Right atrium auricular region (tissue), 2 donors: Measurements from ENCODE around the gene JAKMIP2. TPM values are rescaled to one million over a fixed set of nuclear protein-coding genes. Genes with fewer than 3 reads are reported as not detected.

ENCODE experiments used
- DNase-seq: peaks from one replicate; pipeline ENCODE4 v3.0.0-alpha.2; 2019; ENCODE audit warnings: low spot score
- H3K27ac ChIP-seq, 2 donors: fragments of 200-600 bp; sonication (generic); 1 replicate in 1 of 2; 2 replicates in 1 of 2; pipeline ENCODE4 v1.5.1; 2016 to 2019
- H3K27me3 ChIP-seq, 2 donors: fragments of 200-600 bp; sonication (generic); one replicate each; pipeline versions ENCODE4 v1.5.1 to v1.6.0; 2017 to 2019
- H3K36me3 ChIP-seq: fragments of 200-600 bp; sonication (generic); one replicate; pipeline ENCODE4 v1.5.1; 2016
- H3K4me1 ChIP-seq, 2 donors: fragments of 200-600 bp; sonication (generic); one replicate each; pipeline versions ENCODE4 v1.5.1 to v1.6.0; 2017 to 2019
- H3K4me3 ChIP-seq, 2 donors: fragments of 200-600 bp; sonication (generic); 1 replicate in 1 of 2; 2 replicates in 1 of 2; pipeline ENCODE4 v1.5.1; 2017 to 2019; ENCODE audit warnings: mild to moderate bottlenecking in 1 of 2, moderate library complexity in 1 of 2
- H3K9me3 ChIP-seq, 2 donors: fragments of 200-600 bp; sonication (generic); one replicate each; pipeline ENCODE4 v1.5.1; 2019
- CTCF ChIP-seq, 2 donors: fragments of 200-600 bp; sonication (generic); IDR thresholded peaks; one replicate each; pipeline ENCODE4 v1.5.1; 2019; ENCODE audit warnings: antibody characterized with exemption in 2 of 2
- total RNA-seq, 2 donors: library from RNA; depleted of rRNA; stranded (reverse); fragments of >200 nt; gene quantifications; one replicate each; pipeline ENCODE4 v1.1.0, GENCODE V29; 2016

JAKMIP2 gene
- total RNA-seq, 2 donors from 2014 or later: 0.16 to 0.33 TPM

DNA sequence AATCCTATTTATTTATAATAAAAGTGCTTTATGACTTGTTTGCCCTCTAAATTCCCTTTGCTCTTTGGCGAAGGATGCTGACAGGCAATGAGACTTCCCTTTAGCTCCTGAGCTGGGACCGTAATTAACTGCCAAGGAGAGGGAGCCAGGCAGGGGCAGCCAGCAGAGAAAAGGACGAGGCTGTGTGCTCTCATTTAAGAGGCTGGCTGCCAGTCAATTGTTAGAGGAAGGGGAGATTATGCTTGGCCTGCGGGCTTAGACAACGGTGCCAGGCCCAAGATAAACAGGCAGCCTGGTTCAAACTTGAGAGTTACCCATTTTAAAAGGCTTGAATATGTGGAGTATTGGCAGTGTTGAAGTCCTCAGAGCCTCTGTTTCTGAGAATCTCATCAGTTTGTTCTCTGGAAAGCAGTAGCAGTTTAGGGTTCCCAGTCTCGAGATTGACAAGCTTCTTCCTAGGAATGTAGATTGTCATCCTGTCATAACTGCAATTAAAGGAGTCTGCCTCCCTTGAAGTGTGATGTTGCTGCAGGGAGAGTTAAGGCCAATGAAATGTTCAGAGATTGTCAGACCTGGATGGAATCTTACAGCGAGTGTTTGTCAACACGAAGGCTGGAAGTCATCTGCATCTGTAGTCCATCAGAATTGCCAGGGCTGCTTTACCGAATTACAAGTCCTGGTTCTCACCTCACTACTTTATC lies 113.2 kb downstream of the JAKMIP2 start:
- DNase-seq: no peak
- Histone ChIP-seq H3K36me3 (no peaks in the 10 kb centered on the region), H3K27ac (no peak overlapping the region), H3K9me3 (no peaks in the 10 kb centered on the region), H3K4me1 (no peaks in the 10 kb centered on the region), H3K4me3 (no peak overlapping the region), H3K27me3 (no peaks in the 10 kb centered on the region)
- no peak for TF ChIP-seq CTCF (IDR thresholded peaks at IDR 0.05)

DNA sequence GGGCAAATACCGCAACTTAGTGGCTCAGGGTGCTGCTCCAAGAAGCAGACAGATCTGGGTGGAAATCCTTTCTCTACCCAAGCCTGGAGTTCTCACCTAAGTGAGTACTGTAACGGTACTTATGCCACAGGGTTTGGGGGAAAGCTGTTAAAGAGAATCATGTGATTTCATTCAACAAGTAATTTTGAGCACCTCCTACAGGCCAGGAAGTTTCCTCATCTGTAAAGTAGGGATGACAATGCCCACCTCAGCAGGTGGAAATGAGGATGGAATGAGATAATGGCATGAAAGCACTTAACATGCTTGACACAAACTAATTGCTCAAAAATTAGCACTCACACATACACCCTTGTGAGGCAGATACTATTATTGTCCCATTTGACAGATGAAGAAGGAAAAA lies 114.1 kb downstream of the JAKMIP2 start:
- no peaks in the 10 kb centered on the region for H3K4me1 ChIP-seq
- H3K36me3 ChIP-seq: no peaks in the 10 kb centered on the region

GRCh38 chr5:147667363-147667762 lies 115.2 kb downstream of the JAKMIP2 start:
- H3K36me3 ChIP-seq: no peaks in the 10 kb centered on the region
- no peak for TF ChIP-seq CTCF (IDR thresholded peaks at IDR 0.05)
- no peaks in the 10 kb centered on the region for H3K9me3 ChIP-seq
- no peak overlapping the region for H3K27ac ChIP-seq
- H3K4me1 ChIP-seq: no peaks in the 10 kb centered on the region
- H3K27me3 ChIP-seq: no peaks in the 10 kb centered on the region
- H3K4me3 ChIP-seq: no peak overlapping the region
- no peak for DNase-seq

More for the DNA sequence above, 114.1 kb downstream of the JAKMIP2 start:
- DNase-seq: no peak
- Histone ChIP-seq H3K9me3 (no peaks in the 10 kb centered on the region), H3K4me3 (no peak overlapping the region), H3K27ac (no peak overlapping the region), H3K27me3 (no peaks in the 10 kb centered on the region)
- TF ChIP-seq CTCF (IDR thresholded peaks at IDR 0.05): no peak

GRCh38 chr5:147666419-147666818 lies 116.1 kb downstream of the JAKMIP2 start:
- Histone ChIP-seq H3K36me3 (no peaks in the 10 kb centered on the region), H3K4me1 (no peaks in the 10 kb centered on the region), H3K27ac (no peak overlapping the region), H3K27me3 (no peaks in the 10 kb centered on the region), H3K4me3 (no peak overlapping the region), H3K9me3 (no peaks in the 10 kb centered on the region)
- no peak for DNase-seq
- no peak for TF ChIP-seq CTCF (IDR thresholded peaks at IDR 0.05)

DNA sequence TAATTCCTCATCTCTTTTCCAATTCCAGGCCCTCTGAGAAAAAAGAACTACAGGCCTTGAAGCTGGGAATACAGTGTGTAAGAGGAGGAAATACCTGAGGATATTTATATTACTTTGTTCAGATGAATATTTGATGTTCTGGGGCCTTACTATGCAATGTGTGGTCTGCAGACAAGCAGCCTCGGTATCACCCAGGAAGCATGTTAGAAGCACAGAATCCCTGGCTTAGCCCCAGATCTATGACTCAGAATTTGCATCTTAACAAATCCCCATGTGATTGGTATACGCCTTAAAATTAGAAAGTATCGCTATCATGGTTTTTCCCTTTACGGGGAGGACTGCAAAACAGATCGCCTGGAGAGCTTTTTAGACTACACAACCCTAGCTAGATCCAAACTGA lies 121.0 kb downstream of the JAKMIP2 start:
- Histone ChIP-seq H3K36me3 (no peaks in the 10 kb centered on the region), H3K27ac (no peak overlapping the region), H3K4me1 (no peaks in the 10 kb centered on the region), H3K27me3 (no peaks in the 10 kb centered on the region), H3K4me3 (no peak overlapping the region), H3K9me3 (no peaks in the 10 kb centered on the region)
- TF ChIP-seq CTCF (IDR thresholded peaks at IDR 0.05): no peak
- DNase-seq: no peak
